GM23338 (cell line): ENCODE data around the gene PCP2. TPM values are rescaled to one million over a fixed set of nuclear protein-coding genes. Genes with fewer than 3 reads are reported as not detected.

ENCODE experiments used
- ATAC-seq: fragments of 200-7000 bp; cut with Tn5 transposase; 3 replicates; pipeline ENCODE4 v1.9.1; 2020
- DNase-seq: peaks from one replicate; pipeline ENCODE4 v3.0.0-alpha.2; 2015; ENCODE audit warnings: low spot score
- H2AFZ ChIP-seq: fragments of 200-600 bp; sonication (generic); 2 replicates; pipeline ENCODE4 v1.8.0; 2016; ENCODE audit warnings: antibody characterized with exemption, mild to moderate bottlenecking, moderate library complexity
- H3F3A ChIP-seq: fragments of 200-600 bp; sonication (generic); replicated peaks from 2 replicates; pipeline ENCODE4 v1.8.0; 2017; ENCODE audit warnings: antibody characterized with exemption, mixed run types, low read depth
- H3K27ac ChIP-seq: fragments of 200-600 bp; sonication (generic); 2 replicates; pipeline ENCODE4 v1.6.1; 2016; ENCODE audit warnings: low read depth
- H3K27me3 ChIP-seq: fragments of 200-600 bp; sonication (generic); 2 replicates; pipeline ENCODE4 v1.8.0; 2016; ENCODE audit warnings: mild to moderate bottlenecking, mixed run types, moderate library complexity; ENCODE audit not compliant: insufficient read depth
- H3K36me3 ChIP-seq: fragments of 200-600 bp; sonication (generic); 2 replicates; pipeline ENCODE4 v1.8.0; 2016; ENCODE audit warnings: mild to moderate bottlenecking; ENCODE audit not compliant: insufficient read depth
- H3K4me1 ChIP-seq: fragments of 200-600 bp; sonication (generic); 2 replicates; pipeline ENCODE4 v1.8.0; 2016; ENCODE audit warnings: mild to moderate bottlenecking, moderate library complexity; ENCODE audit not compliant: insufficient read depth
- H3K4me2 ChIP-seq: fragments of 200-600 bp; sonication (generic); 2 replicates; pipeline ENCODE4 v1.7.1; 2017; ENCODE audit warnings: mixed run types
- H3K4me3 ChIP-seq: fragments of 200-600 bp; sonication (generic); 2 replicates; pipeline ENCODE4 v1.6.1; 2016; ENCODE audit warnings: mixed run types
- H3K79me2 ChIP-seq: fragments of 200-600 bp; sonication (generic); replicated peaks from 2 replicates; pipeline ENCODE4 v1.8.0; 2017; ENCODE audit warnings: mild to moderate bottlenecking; ENCODE audit not compliant: insufficient read depth
- H3K9me2 ChIP-seq: fragments of 200-600 bp; sonication (generic); 2 replicates; pipeline ENCODE4 v1.8.0; 2017; ENCODE audit not compliant: insufficient read depth
- H4K20me1 ChIP-seq: fragments of 200-600 bp; sonication (generic); replicated peaks from 2 replicates; pipeline ENCODE4 v1.8.0; 2017; ENCODE audit warnings: mild to moderate bottlenecking; ENCODE audit not compliant: insufficient read depth
- H3K27ac Mint-ChIP-seq: 2 replicates; pipeline ENCODE4 v1.8.0; 2020; ENCODE audit warnings: inconsistent platforms, mild to moderate bottlenecking, moderate library complexity, mixed read lengths
- H3K27me3 Mint-ChIP-seq: 3 replicates; pipeline ENCODE4 v1.8.0; 2022; ENCODE audit warnings: low read depth, mild to moderate bottlenecking, moderate library complexity, mixed read lengths, inconsistent platforms; ENCODE audit not compliant: insufficient read depth, poor library complexity
- H3K36me3 Mint-ChIP-seq: 3 replicates; pipeline ENCODE4 v1.8.0; 2021; ENCODE audit warnings: low read depth, mild to moderate bottlenecking, inconsistent platforms, moderate library complexity, mixed read lengths
- H3K4me1 Mint-ChIP-seq: 3 replicates; pipeline ENCODE4 v1.8.0; 2020; ENCODE audit warnings: mild to moderate bottlenecking, inconsistent platforms, mixed read lengths
- H3K4me3 Mint-ChIP-seq: 3 replicates; pipeline ENCODE4 v1.8.0; 2021; ENCODE audit warnings: moderate library complexity, mild to moderate bottlenecking, inconsistent platforms, mixed read lengths
- H3K9me3 Mint-ChIP-seq: 3 replicates; pipeline ENCODE4 v1.8.0; 2020; ENCODE audit warnings: moderate library complexity, mild to moderate bottlenecking, inconsistent platforms, mixed read lengths
- CREB1 ChIP-seq: fragments of 250-450 bp; sonication (Bioruptor Pico); IDR thresholded peaks from 2 replicates; pipeline ENCODE4 v1.5.0; 2020; ENCODE audit warnings: low read depth, mild to moderate bottlenecking, moderate library complexity
- EZH2 ChIP-seq: fragments of 200-600 bp; sonication (generic); IDR thresholded peaks from one replicate; pipeline ENCODE4 v1.8.0; 2017; ENCODE audit warnings: antibody characterized with exemption, mild to moderate bottlenecking, low read depth; ENCODE audit not compliant: unreplicated experiment
- EZH2phosphoT487 ChIP-seq: fragments of 200-600 bp; sonication (generic); IDR thresholded peaks from one replicate; pipeline ENCODE4 v1.8.1; 2018; ENCODE audit warnings: antibody characterized with exemption; ENCODE audit not compliant: unreplicated experiment
- JUNB ChIP-seq: IDR thresholded peaks from one replicate; pipeline ENCODE4 v1.6.1; 2016; ENCODE audit warnings: antibody characterized with exemption; ENCODE audit not compliant: unreplicated experiment
- NANOG ChIP-seq: IDR thresholded peaks from 2 replicates; pipeline ENCODE4 v1.6.1; 2016; ENCODE audit warnings: antibody characterized with exemption, borderline replicate concordance
- POLR2AphosphoS5 ChIP-seq: IDR thresholded peaks from 2 replicates; pipeline ENCODE4 v1.6.1; 2016; ENCODE audit warnings: antibody characterized with exemption, low read depth
- STAT1 ChIP-seq: IDR thresholded peaks from one replicate; pipeline ENCODE4 v1.6.1; 2016; ENCODE audit warnings: antibody characterized with exemption; ENCODE audit not compliant: unreplicated experiment
- ZNF114 ChIP-seq: fragments of 250-450 bp; sonication (Bioruptor Pico); IDR thresholded peaks from 2 replicates; pipeline ENCODE4 v1.5.0; 2020; ENCODE audit warnings: mild to moderate bottlenecking, moderate library complexity
- ZNF331 ChIP-seq: fragments of 250-450 bp; sonication (Bioruptor Pico); IDR thresholded peaks from 2 replicates; pipeline ENCODE4 v1.5.0; 2020; ENCODE audit warnings: low read depth, mild to moderate bottlenecking, moderate library complexity
- polyA plus RNA-seq: library from polyadenylated mRNA; unstranded; fragments of >200 nt; fragmentation: Nextera tagmentation; extraction: Ambion mirVana; gene quantifications from 2 replicates; pipeline ENCODE4 v1.2.1, GENCODE V29; 2016
- total RNA-seq: library from RNA; depleted of rRNA; stranded (reverse); fragments of >200 nt; shearing (Covaris generic); gene quantifications from 2 replicates; pipeline ENCODE4 v1.2.3, GENCODE V29; 2014
- TF ChIP-seq, protein P1 (sequence below): fragments of 250-450 bp; sonication (Bioruptor Pico); IDR thresholded peaks from 2 replicates; pipeline ENCODE4 v1.5.0; 2020; ENCODE audit warnings: mild to moderate bottlenecking, moderate library complexity
- TF ChIP-seq, protein P2 (sequence below): IDR thresholded peaks from one replicate; pipeline ENCODE4 v1.6.1; 2018; ENCODE audit warnings: antibody characterized with exemption; ENCODE audit not compliant: unreplicated experiment
- TF ChIP-seq, protein P3 (sequence below): IDR thresholded peaks from 2 replicates; pipeline ENCODE4 v1.6.1; 2016; ENCODE audit warnings: antibody characterized with exemption
- TF ChIP-seq, protein P4 (sequence below), 2 experiments: fragments of 200-600 bp in 1 of 2; sonication (generic) in 1 of 2; conservative IDR thresholded peaks; 2 replicates each; pipeline versions ENCODE4 v1.5.1 to v1.6.1; 2016 to 2017; ENCODE audit warnings: antibody characterized with exemption in 2 of 2, low read depth in 2 of 2, mild to moderate bottlenecking in 2 of 2, moderate library complexity in 1 of 2

The PCP2 gene
- total and polyA plus RNA-seq, 2 experiments from 2014 or later = not detected

DNA sequence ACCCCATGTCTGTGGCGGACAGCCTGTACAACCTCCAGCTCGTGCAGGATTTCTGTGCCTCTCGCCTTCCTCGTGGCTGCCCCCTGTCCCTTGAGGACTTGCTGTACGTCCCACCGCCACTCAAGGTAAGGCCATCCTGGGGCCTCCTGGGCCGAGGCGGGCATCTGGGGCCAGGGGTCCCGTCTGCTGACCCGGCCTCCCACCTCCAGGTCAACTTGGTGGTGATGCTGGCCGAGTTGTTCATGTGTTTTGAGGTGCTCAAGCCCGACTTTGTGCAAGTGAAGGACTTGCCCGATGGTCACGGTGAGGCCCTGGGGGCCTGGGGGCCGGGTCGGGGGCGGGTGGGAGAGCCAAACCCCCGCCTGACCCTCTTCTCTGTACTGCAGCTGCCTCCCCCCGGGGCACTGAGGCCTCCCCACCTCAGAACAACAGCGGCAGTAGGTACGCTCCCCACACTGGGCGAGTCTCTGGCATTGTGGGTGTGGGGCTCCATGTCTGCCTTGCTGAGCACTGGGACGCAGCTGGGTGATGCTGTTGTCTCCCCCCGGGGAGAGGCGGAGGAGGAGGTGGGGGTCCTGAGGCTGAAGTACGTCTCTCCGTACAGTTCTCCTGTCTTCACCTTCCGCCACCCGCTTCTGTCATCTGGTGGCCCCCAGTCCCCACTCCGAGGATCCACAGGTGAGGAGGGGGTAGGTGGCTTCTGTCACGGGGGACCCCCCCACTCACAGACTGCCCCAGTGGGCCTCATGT lies 22.9 kb downstream of the PCP2 start:
- Histone ChIP-seq H3K9me2 (no peaks in the 10 kb centered on the region), H3K79me2 (no peaks in the 10 kb centered on the region), H3K27ac (no peak overlapping the region), H2AFZ (no peak overlapping the region), H3K4me2 (no peak overlapping the region), H3F3A (no peaks in the 10 kb centered on the region), H4K20me1 (peaks cover 4% of the 10 kb centered on the region; the same call in 1 of the 2 replicates), H3K27me3 (no peaks in the 10 kb centered on the region), H3K4me3 (no peak overlapping the region), H3K4me1 (no peaks in the 10 kb centered on the region), H3K36me3 (no peaks in the 10 kb centered on the region; the same call in 1 of the 2 replicates)
- TF ChIP-seq, protein P1, sequence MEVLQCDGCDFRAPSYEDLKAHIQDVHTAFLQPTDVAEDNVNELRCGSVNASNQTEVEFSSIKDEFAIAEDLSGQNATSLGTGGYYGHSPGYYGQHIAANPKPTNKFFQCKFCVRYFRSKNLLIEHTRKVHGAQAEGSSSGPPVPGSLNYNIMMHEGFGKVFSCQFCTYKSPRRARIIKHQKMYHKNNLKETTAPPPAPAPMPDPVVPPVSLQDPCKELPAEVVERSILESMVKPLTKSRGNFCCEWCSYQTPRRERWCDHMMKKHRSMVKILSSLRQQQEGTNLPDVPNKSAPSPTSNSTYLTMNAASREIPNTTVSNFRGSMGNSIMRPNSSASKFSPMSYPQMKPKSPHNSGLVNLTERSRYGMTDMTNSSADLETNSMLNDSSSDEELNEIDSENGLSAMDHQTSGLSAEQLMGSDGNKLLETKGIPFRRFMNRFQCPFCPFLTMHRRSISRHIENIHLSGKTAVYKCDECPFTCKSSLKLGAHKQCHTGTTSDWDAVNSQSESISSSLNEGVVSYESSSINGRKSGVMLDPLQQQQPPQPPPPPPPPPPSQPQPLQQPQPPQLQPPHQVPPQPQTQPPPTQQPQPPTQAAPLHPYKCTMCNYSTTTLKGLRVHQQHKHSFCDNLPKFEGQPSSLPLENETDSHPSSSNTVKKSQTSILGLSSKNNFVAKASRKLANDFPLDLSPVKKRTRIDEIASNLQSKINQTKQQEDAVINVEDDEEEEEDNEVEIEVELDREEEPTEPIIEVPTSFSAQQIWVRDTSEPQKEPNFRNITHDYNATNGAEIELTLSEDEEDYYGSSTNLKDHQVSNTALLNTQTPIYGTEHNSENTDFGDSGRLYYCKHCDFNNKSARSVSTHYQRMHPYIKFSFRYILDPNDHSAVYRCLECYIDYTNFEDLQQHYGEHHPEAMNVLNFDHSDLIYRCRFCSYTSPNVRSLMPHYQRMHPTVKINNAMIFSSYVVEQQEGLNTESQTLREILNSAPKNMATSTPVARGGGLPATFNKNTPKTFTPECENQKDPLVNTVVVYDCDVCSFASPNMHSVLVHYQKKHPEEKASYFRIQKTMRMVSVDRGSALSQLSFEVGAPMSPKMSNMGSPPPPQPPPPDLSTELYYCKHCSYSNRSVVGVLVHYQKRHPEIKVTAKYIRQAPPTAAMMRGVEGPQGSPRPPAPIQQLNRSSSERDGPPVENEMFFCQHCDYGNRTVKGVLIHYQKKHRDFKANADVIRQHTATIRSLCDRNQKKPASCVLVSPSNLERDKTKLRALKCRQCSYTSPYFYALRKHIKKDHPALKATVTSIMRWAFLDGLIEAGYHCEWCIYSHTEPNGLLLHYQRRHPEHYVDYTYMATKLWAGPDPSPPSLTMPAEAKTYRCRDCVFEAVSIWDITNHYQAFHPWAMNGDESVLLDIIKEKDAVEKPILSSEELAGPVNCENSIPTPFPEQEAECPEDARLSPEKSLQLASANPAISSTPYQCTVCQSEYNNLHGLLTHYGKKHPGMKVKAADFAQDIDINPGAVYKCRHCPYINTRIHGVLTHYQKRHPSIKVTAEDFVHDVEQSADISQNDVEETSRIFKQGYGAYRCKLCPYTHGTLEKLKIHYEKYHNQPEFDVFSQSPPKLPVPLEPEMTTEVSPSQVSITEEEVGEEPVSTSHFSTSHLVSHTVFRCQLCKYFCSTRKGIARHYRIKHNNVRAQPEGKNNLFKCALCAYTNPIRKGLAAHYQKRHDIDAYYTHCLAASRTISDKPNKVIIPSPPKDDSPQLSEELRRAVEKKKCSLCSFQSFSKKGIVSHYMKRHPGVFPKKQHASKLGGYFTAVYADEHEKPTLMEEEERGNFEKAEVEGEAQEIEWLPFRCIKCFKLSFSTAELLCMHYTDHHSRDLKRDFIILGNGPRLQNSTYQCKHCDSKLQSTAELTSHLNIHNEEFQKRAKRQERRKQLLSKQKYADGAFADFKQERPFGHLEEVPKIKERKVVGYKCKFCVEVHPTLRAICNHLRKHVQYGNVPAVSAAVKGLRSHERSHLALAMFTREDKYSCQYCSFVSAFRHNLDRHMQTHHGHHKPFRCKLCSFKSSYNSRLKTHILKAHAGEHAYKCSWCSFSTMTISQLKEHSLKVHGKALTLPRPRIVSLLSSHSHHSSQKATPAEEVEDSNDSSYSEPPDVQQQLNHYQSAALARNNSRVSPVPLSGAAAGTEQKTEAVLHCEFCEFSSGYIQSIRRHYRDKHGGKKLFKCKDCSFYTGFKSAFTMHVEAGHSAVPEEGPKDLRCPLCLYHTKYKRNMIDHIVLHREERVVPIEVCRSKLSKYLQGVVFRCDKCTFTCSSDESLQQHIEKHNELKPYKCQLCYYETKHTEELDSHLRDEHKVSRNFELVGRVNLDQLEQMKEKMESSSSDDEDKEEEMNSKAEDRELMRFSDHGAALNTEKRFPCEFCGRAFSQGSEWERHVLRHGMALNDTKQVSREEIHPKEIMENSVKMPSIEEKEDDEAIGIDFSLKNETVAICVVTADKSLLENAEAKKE (CRISPR knock-in tag) = no peak
- TF ChIP-seq POLR2AphosphoS5 (no peak), STAT1 (no peak), EZH2phosphoT487 (no peak), ZNF331 (CRISPR knock-in tag) (no peak), JUNB (no peak), CREB1 (CRISPR knock-in tag) (no peak), NANOG (no peak), EZH2 (no peak), ZNF114 (CRISPR knock-in tag) (no peak)
- TF ChIP-seq, protein P2, sequence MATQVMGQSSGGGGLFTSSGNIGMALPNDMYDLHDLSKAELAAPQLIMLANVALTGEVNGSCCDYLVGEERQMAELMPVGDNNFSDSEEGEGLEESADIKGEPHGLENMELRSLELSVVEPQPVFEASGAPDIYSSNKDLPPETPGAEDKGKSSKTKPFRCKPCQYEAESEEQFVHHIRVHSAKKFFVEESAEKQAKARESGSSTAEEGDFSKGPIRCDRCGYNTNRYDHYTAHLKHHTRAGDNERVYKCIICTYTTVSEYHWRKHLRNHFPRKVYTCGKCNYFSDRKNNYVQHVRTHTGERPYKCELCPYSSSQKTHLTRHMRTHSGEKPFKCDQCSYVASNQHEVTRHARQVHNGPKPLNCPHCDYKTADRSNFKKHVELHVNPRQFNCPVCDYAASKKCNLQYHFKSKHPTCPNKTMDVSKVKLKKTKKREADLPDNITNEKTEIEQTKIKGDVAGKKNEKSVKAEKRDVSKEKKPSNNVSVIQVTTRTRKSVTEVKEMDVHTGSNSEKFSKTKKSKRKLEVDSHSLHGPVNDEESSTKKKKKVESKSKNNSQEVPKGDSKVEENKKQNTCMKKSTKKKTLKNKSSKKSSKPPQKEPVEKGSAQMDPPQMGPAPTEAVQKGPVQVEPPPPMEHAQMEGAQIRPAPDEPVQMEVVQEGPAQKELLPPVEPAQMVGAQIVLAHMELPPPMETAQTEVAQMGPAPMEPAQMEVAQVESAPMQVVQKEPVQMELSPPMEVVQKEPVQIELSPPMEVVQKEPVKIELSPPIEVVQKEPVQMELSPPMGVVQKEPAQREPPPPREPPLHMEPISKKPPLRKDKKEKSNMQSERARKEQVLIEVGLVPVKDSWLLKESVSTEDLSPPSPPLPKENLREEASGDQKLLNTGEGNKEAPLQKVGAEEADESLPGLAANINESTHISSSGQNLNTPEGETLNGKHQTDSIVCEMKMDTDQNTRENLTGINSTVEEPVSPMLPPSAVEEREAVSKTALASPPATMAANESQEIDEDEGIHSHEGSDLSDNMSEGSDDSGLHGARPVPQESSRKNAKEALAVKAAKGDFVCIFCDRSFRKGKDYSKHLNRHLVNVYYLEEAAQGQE = no peak
- TF ChIP-seq, protein P3, sequence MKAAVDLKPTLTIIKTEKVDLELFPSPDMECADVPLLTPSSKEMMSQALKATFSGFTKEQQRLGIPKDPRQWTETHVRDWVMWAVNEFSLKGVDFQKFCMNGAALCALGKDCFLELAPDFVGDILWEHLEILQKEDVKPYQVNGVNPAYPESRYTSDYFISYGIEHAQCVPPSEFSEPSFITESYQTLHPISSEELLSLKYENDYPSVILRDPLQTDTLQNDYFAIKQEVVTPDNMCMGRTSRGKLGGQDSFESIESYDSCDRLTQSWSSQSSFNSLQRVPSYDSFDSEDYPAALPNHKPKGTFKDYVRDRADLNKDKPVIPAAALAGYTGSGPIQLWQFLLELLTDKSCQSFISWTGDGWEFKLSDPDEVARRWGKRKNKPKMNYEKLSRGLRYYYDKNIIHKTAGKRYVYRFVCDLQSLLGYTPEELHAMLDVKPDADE = no peak
- TF ChIP-seq, protein P4, sequence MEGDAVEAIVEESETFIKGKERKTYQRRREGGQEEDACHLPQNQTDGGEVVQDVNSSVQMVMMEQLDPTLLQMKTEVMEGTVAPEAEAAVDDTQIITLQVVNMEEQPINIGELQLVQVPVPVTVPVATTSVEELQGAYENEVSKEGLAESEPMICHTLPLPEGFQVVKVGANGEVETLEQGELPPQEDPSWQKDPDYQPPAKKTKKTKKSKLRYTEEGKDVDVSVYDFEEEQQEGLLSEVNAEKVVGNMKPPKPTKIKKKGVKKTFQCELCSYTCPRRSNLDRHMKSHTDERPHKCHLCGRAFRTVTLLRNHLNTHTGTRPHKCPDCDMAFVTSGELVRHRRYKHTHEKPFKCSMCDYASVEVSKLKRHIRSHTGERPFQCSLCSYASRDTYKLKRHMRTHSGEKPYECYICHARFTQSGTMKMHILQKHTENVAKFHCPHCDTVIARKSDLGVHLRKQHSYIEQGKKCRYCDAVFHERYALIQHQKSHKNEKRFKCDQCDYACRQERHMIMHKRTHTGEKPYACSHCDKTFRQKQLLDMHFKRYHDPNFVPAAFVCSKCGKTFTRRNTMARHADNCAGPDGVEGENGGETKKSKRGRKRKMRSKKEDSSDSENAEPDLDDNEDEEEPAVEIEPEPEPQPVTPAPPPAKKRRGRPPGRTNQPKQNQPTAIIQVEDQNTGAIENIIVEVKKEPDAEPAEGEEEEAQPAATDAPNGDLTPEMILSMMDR (conservative IDR thresholded peaks at IDR 0.05; ENCODE audit: low read depth in 2 of 2) = no peak
- H3K4me1 Mint-ChIP-seq = peaks cover 3% of the 10 kb centered on the region; the same call in 2 of the 3 replicates
- no peak for DNase-seq
- peaks cover 23% of the 10 kb centered on the region for H3K36me3 Mint-ChIP-seq
- H3K27me3 Mint-ChIP-seq = peaks cover 6% of the 10 kb centered on the region
- no peak overlapping the region for H3K4me3 Mint-ChIP-seq
- no peak overlapping the region for H3K27ac Mint-ChIP-seq
- H3K9me3 Mint-ChIP-seq = peaks cover 2% of the 10 kb centered on the region; the same call in 2 of the 3 replicates
- ATAC-seq = no peak
